Activated CD4-positive, alpha-beta T cell treated with anti-CD3 and anti-CD28 coated beads, Interleukin-2, amount 10 ng/mL, durations not matched to agents 7 days and 5 days (primary cell): ENCODE data around the gene GJC2. TPM values are rescaled to one million over a fixed set of nuclear protein-coding genes. Genes with fewer than 3 reads are reported as not detected.

Experiments
- CTCF ChIA-PET: fragments of 350-600 bp; sonication (Branson Sonifier 250); formaldehyde crosslinking; loops from one replicate; lab custom pipeline; 2021; ENCODE audit warnings: antibody characterized with exemption; lab: Charles Lee
- POLR2A ChIA-PET: fragments of 350-600 bp; sonication (Branson Sonifier 250); formaldehyde crosslinking; loops from one replicate; lab custom pipeline; 2021; ENCODE audit warnings: antibody characterized with exemption; lab: Charles Lee
- DNase-seq: peaks from one replicate; pipeline ENCODE4 v3.0.0-alpha.2; 2020
- H3K27ac Mint-ChIP-seq: one replicate; pipeline ENCODE4 v1.8.0; 2021; ENCODE audit warnings: mild to moderate bottlenecking, moderate library complexity, mixed read lengths
- H3K27me3 Mint-ChIP-seq: one replicate; pipeline ENCODE4 v1.8.0; 2021; ENCODE audit warnings: mixed read lengths
- H3K36me3 Mint-ChIP-seq: one replicate; pipeline ENCODE4 v1.8.0; 2021; ENCODE audit warnings: low read depth, mixed read lengths
- H3K4me1 Mint-ChIP-seq: one replicate; pipeline ENCODE4 v1.8.0; 2021; ENCODE audit warnings: mixed read lengths
- H3K4me3 Mint-ChIP-seq: one replicate; pipeline ENCODE4 v1.8.0; 2021; ENCODE audit warnings: mild to moderate bottlenecking, moderate library complexity, mixed read lengths
- H3K9me3 Mint-ChIP-seq: one replicate; pipeline ENCODE4 v1.8.0; 2021; ENCODE audit warnings: mixed read lengths
- total RNA-seq, 2 experiments: library from RNA; stranded (reverse); gene quantifications; one replicate each; pipeline ENCODE4 v1.2.3, GENCODE V29; 2021

The GJC2 gene
- total RNA-seq, 2 experiments from 2014 or later, result 0.40 to 0.62 TPM

DNA sequence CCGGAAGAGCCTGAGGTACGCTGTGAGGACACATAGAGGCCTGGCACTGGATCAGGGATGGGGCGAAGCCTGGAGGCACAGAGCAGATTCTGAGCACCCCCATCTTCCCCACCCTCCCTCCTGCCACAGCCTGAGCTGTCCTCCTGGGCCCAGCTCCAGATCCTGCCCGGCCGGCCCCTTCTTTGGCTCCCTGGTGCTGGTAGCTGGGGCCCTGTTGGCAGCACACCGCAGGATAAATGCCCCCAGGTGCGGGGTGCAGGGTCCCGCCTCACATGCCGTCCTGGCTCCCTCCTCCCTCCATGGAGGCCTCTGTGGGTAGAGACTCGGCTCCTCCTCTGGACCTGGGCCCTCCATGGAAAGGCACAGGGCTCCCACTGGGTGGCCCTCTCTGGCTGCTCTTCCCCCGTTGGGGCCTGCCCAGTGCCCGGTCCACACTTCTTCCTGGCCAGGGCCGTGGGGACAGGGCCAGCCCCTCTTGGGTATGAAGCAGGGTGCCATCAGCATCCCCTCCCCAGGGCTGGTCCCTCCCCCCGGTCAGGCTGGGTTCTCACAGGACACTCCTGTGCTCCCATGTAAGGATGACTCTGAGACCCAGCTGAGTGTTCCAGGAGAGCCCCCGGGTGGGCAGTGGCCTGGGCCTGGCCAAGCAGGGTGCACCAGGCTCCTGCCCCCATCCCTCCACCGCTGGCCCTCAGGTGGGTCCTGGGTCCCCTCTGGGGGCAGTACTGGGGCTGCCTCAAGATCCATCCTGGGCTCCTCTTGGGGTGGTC is 57.0 kb downstream of the GJC2 start:
- Mint-ChIP-seq H3K36me3 (no peaks in the 10 kb centered on the region), H3K27me3 (peaks cover 14% of the 10 kb centered on the region), H3K4me3 (no peak overlapping the region), H3K27ac (no peak overlapping the region), H3K9me3 (no peaks in the 10 kb centered on the region), H3K4me1 (no peaks in the 10 kb centered on the region)
- CTCF ChIA-PET, result no interaction called here
- POLR2A ChIA-PET, result no interaction called here
- DNase-seq, result no peak

DNA sequence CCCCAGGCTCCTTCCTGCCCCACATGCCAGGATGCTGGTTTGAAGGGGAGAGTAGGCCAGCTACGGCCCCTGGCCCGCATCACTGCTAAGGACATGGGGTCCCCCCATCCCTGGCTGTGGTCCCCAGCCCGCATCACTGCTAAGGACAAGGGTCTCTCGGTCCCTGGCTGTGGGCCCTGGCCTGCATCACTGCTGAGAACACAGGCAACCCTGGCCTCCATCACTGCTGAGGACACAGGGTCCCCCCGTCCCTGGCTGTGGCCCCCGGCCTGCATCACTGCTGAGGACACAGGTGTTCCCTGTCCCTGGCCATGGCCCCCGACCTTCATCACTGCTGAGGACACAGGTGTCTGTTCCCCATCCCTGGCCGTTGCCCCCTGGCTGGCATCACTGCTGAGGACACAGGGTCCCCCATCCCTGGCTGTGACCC is 57.7 kb downstream of the GJC2 start:
- Mint-ChIP-seq H3K27ac (no peak overlapping the region), H3K4me1 (no peaks in the 10 kb centered on the region), H3K4me3 (no peak overlapping the region), H3K9me3 (no peaks in the 10 kb centered on the region), H3K27me3 (peaks cover 14% of the 10 kb centered on the region), H3K36me3 (no peaks in the 10 kb centered on the region)
- ChIA-PET POLR2A (no interaction called here), CTCF (no interaction called here)
- DNase-seq, result no peak

DNA sequence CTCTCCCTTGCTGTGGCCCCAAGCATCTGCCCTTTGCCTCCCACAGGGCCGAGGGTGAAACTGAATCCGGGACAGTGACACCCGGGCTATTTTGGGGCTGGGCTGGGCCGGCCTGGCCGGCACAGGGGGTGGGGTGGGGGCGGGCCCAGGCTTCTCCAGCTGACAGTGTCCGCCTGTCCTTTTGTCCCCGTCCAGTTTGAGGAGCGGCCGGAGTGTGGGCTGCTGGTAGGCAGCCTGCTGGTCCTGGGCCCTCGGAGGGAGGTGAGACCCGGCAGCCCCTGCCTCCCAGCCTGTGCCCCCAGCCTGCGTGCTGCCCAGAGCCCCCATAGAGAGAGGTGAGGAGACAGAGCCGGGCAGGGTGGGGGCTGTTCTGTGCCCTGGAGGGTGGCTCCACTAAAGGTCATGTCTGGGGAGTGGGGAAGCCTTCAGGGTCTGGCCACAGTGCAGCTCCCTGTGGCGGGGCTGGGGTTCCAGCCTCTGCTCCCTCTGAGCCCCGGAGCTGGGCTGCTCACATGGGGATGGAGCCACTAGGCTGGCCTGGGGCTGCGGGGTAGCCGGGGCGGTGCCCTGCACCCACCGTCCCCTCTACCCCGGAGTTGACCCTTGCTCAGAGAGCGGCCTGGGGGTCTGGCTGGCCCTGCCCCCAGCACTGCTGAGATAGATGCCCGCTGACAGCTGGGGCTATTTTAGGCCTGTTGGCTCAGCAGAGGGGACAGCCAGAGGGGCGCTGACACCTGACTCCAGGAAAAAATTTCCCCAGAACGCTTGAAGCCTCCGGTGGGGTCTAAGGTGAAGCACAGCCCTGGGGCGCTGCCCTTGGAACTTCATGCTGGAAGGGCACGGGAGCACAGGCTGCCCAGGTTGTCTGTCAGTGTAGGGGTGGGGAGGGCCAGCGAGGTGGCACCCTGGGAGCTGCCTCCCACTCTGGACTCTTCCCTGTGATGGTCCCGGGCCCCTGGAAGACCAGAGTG is 58.4 kb downstream of the GJC2 start, which contains the start of gene OBSCN:
Gene OBSCN (plus strand): TSS at position 194 of the 971 bp plus-strand sequence. CDS start 3,740 bp downstream, outside the sequence.
- no peaks in the 10 kb centered on the region for H3K36me3 Mint-ChIP-seq
- H3K9me3 Mint-ChIP-seq, result no peaks in the 10 kb centered on the region
- no peak within 1 kb of the TSS for H3K4me3 Mint-ChIP-seq
- peaks cover 14% of the 10 kb centered on the region for H3K27me3 Mint-ChIP-seq
- POLR2A ChIA-PET, result no interaction called here
- CTCF ChIA-PET, result interaction anchor here (0.9 to 1.1 kb wide), 2 partner anchors 9 to 285 kb away, joined by 3 read pairs; no protein-coding TSS in a partner anchor
- no peak for DNase-seq
- H3K27ac Mint-ChIP-seq, result no peak within 1 kb of the TSS
- H3K4me1 Mint-ChIP-seq, result no peaks in the 10 kb centered on the region

DNA sequence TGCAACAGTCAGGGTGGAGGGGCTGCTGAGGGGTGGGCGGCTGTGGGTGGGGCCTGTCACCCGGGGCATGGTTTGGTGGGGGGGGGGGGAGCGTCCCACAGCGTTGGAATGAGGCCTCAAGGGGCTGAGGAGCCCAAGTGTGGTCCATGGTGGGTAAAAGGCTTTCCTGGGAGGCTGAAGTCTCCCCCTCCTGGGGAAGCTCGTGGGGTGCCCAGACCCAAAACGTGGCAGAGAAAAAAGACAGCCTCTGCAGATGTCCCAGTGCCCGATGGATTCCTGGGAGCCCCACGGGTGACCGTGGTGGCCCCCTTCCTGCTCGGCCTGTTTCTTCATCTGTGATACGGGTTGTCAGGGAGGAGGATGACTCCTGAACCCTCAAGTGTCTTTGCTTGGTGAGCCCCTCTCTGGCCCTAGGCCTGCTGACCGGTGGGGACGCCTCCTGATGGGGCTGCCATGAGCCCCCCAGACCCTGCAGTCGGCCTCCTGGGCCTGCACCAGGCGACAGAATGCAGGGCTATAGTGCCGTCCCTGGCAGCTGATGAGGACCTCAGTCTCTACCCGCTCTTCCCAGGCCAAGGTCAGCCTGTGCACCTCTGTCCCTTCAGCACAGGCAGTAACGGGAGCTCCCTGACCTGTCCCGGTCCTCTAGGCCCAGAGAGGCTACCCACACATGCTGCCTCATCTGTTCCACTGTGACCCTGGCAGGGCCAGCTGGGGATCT is 59.3 kb downstream of the GJC2 start:
- POLR2A ChIA-PET, result no interaction called here
- no peak for DNase-seq
- Mint-ChIP-seq H3K27me3 (peaks cover 7% of the 10 kb centered on the region), H3K4me1 (peaks cover 2% of the 10 kb centered on the region), H3K9me3 (no peaks in the 10 kb centered on the region), H3K4me3 (no peak overlapping the region), H3K36me3 (no peaks in the 10 kb centered on the region), H3K27ac (no peak overlapping the region)
- CTCF ChIA-PET, result interaction anchor here (0.9 to 1.5 kb wide), 4 partner anchors 9 to 306 kb away, joined by 3 read pairs; no protein-coding TSS in a partner anchor

Other genes starting within 250 kb of the GJC2 start
- under 1 TPM; 0.32 to 0.40 TPM for gene WNT9A, start 202.0 kb upstream of the GJC2 start, total RNA-seq
- not detected for gene WNT3A, start 142.9 kb upstream of the GJC2 start, total RNA-seq
- 100 to 1,000 TPM; 267 to 285 TPM for gene ARF1, start 67.2 kb upstream of the GJC2 start, total RNA-seq
- gene C1orf35, start 46.6 kb upstream of the GJC2 start, total RNA-seq, result 10 to 100 TPM; 14.4 to 24.4 TPM
- gene MRPL55, start 40.6 kb upstream of the GJC2 start, total RNA-seq, result 10 to 100 TPM; 38.6 to 44.1 TPM
- 100 to 1,000 TPM; 207 to 260 TPM for gene GUK1, start 9.7 kb upstream of the GJC2 start, total RNA-seq
- gene IBA57, start 15.9 kb downstream of the GJC2 start, total RNA-seq, result 1 to 10 TPM; 6.4 to 8.2 TPM
- gene OBSCN, start 58.1 kb downstream of the GJC2 start, total RNA-seq, result 10 to 100 TPM; 13.8 to 21.8 TPM